ENCODE results near the gene EVA1C. TPM values are rescaled to one million over a fixed set of nuclear protein-coding genes. Genes with fewer than 3 reads are reported as not detected.
"Not testable (repeated sequence)": the region's sequence is repeated elsewhere in the genome, so short reads cannot be mapped to it uniquely, and the experiment has no call there.

Gene EVA1C
- total and polyA plus RNA-seq, 4 experiments from 2014 or later = 17.1 to 23.9 (median 17.2) TPM

GRCh38 chr21:32459972-32460371 is 47.5 kb downstream of the EVA1C start:
- Histone ChIP-seq H3K4me1 (ENCODE audit: insufficient read depth, low read length) (no peaks in the 10 kb centered on the region), H3K9me3 (ENCODE audit: control insufficient read depth in 1 of 2, low read length in 2 of 2) (no peaks in the 10 kb centered on the region), H3K27me3 (ENCODE audit: insufficient read depth, low read length) (no peaks in the 10 kb centered on the region), H3K36me3 (ENCODE audit: insufficient read depth, low read length) (peaks cover 8% of the 10 kb centered on the region), H3K27ac (ENCODE audit: low read depth, low read length) (no peak overlapping the region), H3K4me3 (ENCODE audit: low read length in 2 of 2) (no peak overlapping the region)
- intact Hi-C loops (cut with micrococcal nuclease) = no loop called here
- Mint-ChIP-seq H3K4me1 (peaks cover 0 to 8% (median 5%) of the 10 kb centered on the region in 4 donors), H3K36me3 (peaks cover 46 to 51% of the 10 kb centered on the region in 2 donors), H3K27ac (peak overlapping the region in 1 of 7 donors; percentile 13), H3K4me3 (no peak overlapping the region), H3K9me3 (no peaks in the 10 kb centered on the region), H3K27me3 (no peaks in the 10 kb centered on the region)
- ChIA-PET CTCF (ENCODE audit: partially characterized antibody) (no interaction called here), POLR2A (ENCODE audit: partially characterized antibody) (no interaction called here)
- DNase-seq = no peak

GRCh38 chr21:32461503-32461902 is 49.0 kb downstream of the EVA1C start:
- H3K36me3 Mint-ChIP-seq = peaks cover 47 to 49% of the 10 kb centered on the region in 2 donors
- no peaks in the 10 kb centered on the region for H3K27me3 Mint-ChIP-seq
- Histone ChIP-seq H3K4me3 (ENCODE audit: low read length in 2 of 2) (no peak overlapping the region), H3K4me1 (ENCODE audit: insufficient read depth, low read length) (no peaks in the 10 kb centered on the region), H3K27ac (ENCODE audit: low read depth, low read length) (no peak overlapping the region), H3K9me3 (ENCODE audit: control insufficient read depth in 1 of 2, low read length in 2 of 2) (no peaks in the 10 kb centered on the region), H3K36me3 (ENCODE audit: insufficient read depth, low read length) (peaks cover 8% of the 10 kb centered on the region), H3K27me3 (ENCODE audit: insufficient read depth, low read length) (no peaks in the 10 kb centered on the region)
- H3K4me3 Mint-ChIP-seq = no peak overlapping the region
- peaks cover 0 to 9% (median 5%) of the 10 kb centered on the region in 4 donors for H3K4me1 Mint-ChIP-seq
- POLR2A ChIA-PET (ENCODE audit: partially characterized antibody) = interaction anchor here (0.5 to 0.7 kb wide), 2 partner anchors 999 to 1171 kb away, joined by 3 read pairs; no protein-coding TSS in a partner anchor
- peak overlapping the region in 1 of 7 donors; percentile 50 for H3K27ac Mint-ChIP-seq
- CTCF ChIA-PET (ENCODE audit: partially characterized antibody) = no interaction called here
- DNase-seq = no peak
- no peaks in the 10 kb centered on the region for H3K9me3 Mint-ChIP-seq
- intact Hi-C loops (cut with micrococcal nuclease) = no loop called here

GRCh38 chr21:32462564-32462963 is 50.1 kb downstream of the EVA1C start:
- POLR2A ChIA-PET (ENCODE audit: partially characterized antibody) = not testable (repeated sequence)

GRCh38 chr21:32463367-32463766 is 50.9 kb downstream of the EVA1C start:
- intact Hi-C loops (cut with micrococcal nuclease) = no loop called here
- DNase-seq = no peak
- Histone ChIP-seq H3K4me3 (ENCODE audit: low read length in 2 of 2) (no peak overlapping the region), H3K9me3 (ENCODE audit: control insufficient read depth in 1 of 2, low read length in 2 of 2) (no peaks in the 10 kb centered on the region), H3K27me3 (ENCODE audit: insufficient read depth, low read length) (no peaks in the 10 kb centered on the region), H3K4me1 (ENCODE audit: insufficient read depth, low read length) (no peaks in the 10 kb centered on the region), H3K27ac (ENCODE audit: low read depth, low read length) (no peak overlapping the region), H3K36me3 (ENCODE audit: insufficient read depth, low read length) (peaks cover 8% of the 10 kb centered on the region)
- Mint-ChIP-seq H3K27ac (no peak overlapping the region), H3K27me3 (no peaks in the 10 kb centered on the region), H3K4me1 (peaks cover 0 to 9% (median 5%) of the 10 kb centered on the region in 4 donors), H3K36me3 (peaks cover 42 to 47% of the 10 kb centered on the region in 2 donors), H3K9me3 (no peaks in the 10 kb centered on the region), H3K4me3 (no peak overlapping the region)
- ChIA-PET POLR2A (ENCODE audit: partially characterized antibody) (no interaction called here), CTCF (ENCODE audit: partially characterized antibody) (no interaction called here)

More at GRCh38 chr21:32462564-32462963, 50.1 kb downstream of the EVA1C start:
- H3K27ac ChIP-seq (ENCODE audit: low read depth, low read length); intact Hi-C loops (cut with micrococcal nuclease); H3K4me3 Mint-ChIP-seq; H3K27ac Mint-ChIP-seq; H3K4me3 ChIP-seq (ENCODE audit: low read length in 2 of 2); H3K9me3 Mint-ChIP-seq; H3K36me3 ChIP-seq (ENCODE audit: insufficient read depth, low read length); H3K4me1 ChIP-seq (ENCODE audit: insufficient read depth, low read length); H3K27me3 ChIP-seq (ENCODE audit: insufficient read depth, low read length); H3K27me3 Mint-ChIP-seq; DNase-seq; H3K9me3 ChIP-seq (ENCODE audit: control insufficient read depth in 1 of 2, low read length in 2 of 2); H3K4me1 Mint-ChIP-seq; CTCF ChIA-PET (ENCODE audit: partially characterized antibody): not testable (repeated sequence)
- peaks cover 46 to 48% of the 10 kb centered on the region in 2 donors for H3K36me3 Mint-ChIP-seq

- Histone ChIP-seq H3K36me3 (ENCODE audit: insufficient read depth, low read length) (peaks cover 8% of the 10 kb centered on the region), H3K9me3 (ENCODE audit: control insufficient read depth in 1 of 2, low read length in 2 of 2) (no peaks in the 10 kb centered on the region), H3K27me3 (ENCODE audit: insufficient read depth, low read length) (no peaks in the 10 kb centered on the region), H3K27ac (ENCODE audit: low read depth, low read length) (no peak overlapping the region), H3K4me1 (ENCODE audit: insufficient read depth, low read length) (no peaks in the 10 kb centered on the region), H3K4me3 (ENCODE audit: low read length in 2 of 2) (no peak overlapping the region)
- POLR2A ChIA-PET (ENCODE audit: partially characterized antibody) = no interaction called here
- no peaks in the 10 kb centered on the region for H3K9me3 Mint-ChIP-seq
- peak overlapping the region in 1 of 7 donors; percentile 22 for H3K27ac Mint-ChIP-seq
- DNase-seq = no peak
- H3K4me1 Mint-ChIP-seq = peaks cover 0 to 9% (median 5%) of the 10 kb centered on the region in 4 donors
- intact Hi-C loops (cut with micrococcal nuclease) = no loop called here
- CTCF ChIA-PET (ENCODE audit: partially characterized antibody) = no interaction called here
- H3K27me3 Mint-ChIP-seq = no peaks in the 10 kb centered on the region
- H3K4me3 Mint-ChIP-seq = no peak overlapping the region
- H3K36me3 Mint-ChIP-seq = peaks cover 45 to 49% of the 10 kb centered on the region in 2 donors
Measured at GRCh38 chr21:32463889-32464300, 51.4 kb downstream of the EVA1C start.

- ChIA-PET POLR2A (ENCODE audit: partially characterized antibody) (interaction anchor here (0.7 kb wide), 1 partner anchor 133 kb away, joined by 3 read pairs; no protein-coding TSS in a partner anchor), CTCF (ENCODE audit: partially characterized antibody) (no interaction called here)
- Histone ChIP-seq H3K9me3 (ENCODE audit: control insufficient read depth in 1 of 2, low read length in 2 of 2) (no peaks in the 10 kb centered on the region), H3K27me3 (ENCODE audit: insufficient read depth, low read length) (no peaks in the 10 kb centered on the region), H3K27ac (ENCODE audit: low read depth, low read length) (no peak overlapping the region), H3K4me1 (ENCODE audit: insufficient read depth, low read length) (no peaks in the 10 kb centered on the region), H3K4me3 (ENCODE audit: low read length in 2 of 2) (no peak overlapping the region), H3K36me3 (ENCODE audit: insufficient read depth, low read length) (no peaks in the 10 kb centered on the region)
- no peak for DNase-seq
- H3K27me3 Mint-ChIP-seq = no peaks in the 10 kb centered on the region
- no peak overlapping the region for H3K4me3 Mint-ChIP-seq
- peaks cover 23 to 40% of the 10 kb centered on the region in 2 donors for H3K36me3 Mint-ChIP-seq
- H3K4me1 Mint-ChIP-seq = peaks cover 0 to 1% (median 0%) of the 10 kb centered on the region in 4 donors
- H3K9me3 Mint-ChIP-seq = no peaks in the 10 kb centered on the region
- no peak overlapping the region for H3K27ac Mint-ChIP-seq
- intact Hi-C loops (cut with micrococcal nuclease) = no loop called here
Measured at GRCh38 chr21:32467291-32467690, 54.8 kb downstream of the EVA1C start.

GRCh38 chr21:32468681-32469111 is 56.2 kb downstream of the EVA1C start:
- Mint-ChIP-seq H3K36me3 (peaks cover 27 to 48% of the 10 kb centered on the region in 2 donors), H3K4me1 (peaks cover 0 to 1% (median 0%) of the 10 kb centered on the region in 4 donors), H3K9me3 (no peaks in the 10 kb centered on the region), H3K27ac (peak overlapping the region in 2 of 7 donors; percentile 22 to 84), H3K27me3 (no peaks in the 10 kb centered on the region), H3K4me3 (no peak overlapping the region)
- Histone ChIP-seq H3K4me3 (ENCODE audit: low read length in 2 of 2) (no peak overlapping the region), H3K36me3 (ENCODE audit: insufficient read depth, low read length) (no peaks in the 10 kb centered on the region), H3K9me3 (ENCODE audit: control insufficient read depth in 1 of 2, low read length in 2 of 2) (no peaks in the 10 kb centered on the region), H3K27ac (ENCODE audit: low read depth, low read length) (no peak overlapping the region), H3K27me3 (ENCODE audit: insufficient read depth, low read length) (no peaks in the 10 kb centered on the region), H3K4me1 (ENCODE audit: insufficient read depth, low read length) (no peaks in the 10 kb centered on the region)
- DNase-seq = no peak
- ChIA-PET POLR2A (ENCODE audit: partially characterized antibody) (no interaction called here), CTCF (ENCODE audit: partially characterized antibody) (no interaction called here)
- intact Hi-C loops (cut with micrococcal nuclease) = no loop called here

All from CD4-positive, alpha-beta memory T cell (primary cell).